Subcutaneous adipose tissue (tissue), 4 donors: Measurements from ENCODE around the gene PDSS1. TPM values are rescaled to one million over a fixed set of nuclear protein-coding genes. Genes with fewer than 3 reads are reported as not detected.

Experiments used
- total RNA-seq, 4 donors: library from RNA; depleted of rRNA; stranded (reverse); fragments of >200 nt; gene quantifications; one replicate each; pipeline ENCODE4 v1.1.0, GENCODE V29; 2016
- TF ChIP-seq, protein P1 (sequence below): fragments of 450-650 bp; IDR thresholded peaks from one replicate; pipeline ENCODE4 v1.5.1; 2016; ENCODE audit warnings: low read depth, mild to moderate bottlenecking, control low read depth, antibody characterized with exemption, moderate library complexity

The PDSS1 gene
- total RNA-seq, 4 donors from 2014 or later = 2.8 to 7.0 (median 4.3) TPM

DNA sequence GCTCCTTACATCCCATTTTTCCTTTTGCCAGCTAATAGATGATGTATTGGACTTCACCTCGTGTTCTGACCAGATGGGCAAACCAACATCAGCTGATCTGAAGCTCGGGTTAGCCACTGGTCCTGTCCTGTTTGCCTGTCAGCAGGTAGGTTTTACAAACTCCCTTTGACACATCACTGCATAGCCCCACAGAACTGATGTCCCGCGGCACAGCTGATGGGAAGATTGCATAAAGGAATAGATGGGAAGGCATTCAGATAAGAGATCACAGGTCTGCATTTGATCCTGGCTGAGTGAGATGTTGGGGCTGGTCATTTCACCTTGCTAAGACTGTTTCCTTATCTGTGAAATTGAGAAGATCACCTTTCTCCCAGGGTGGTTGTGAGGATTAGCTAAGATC, 37.9 kb downstream of the PDSS1 start:
- TF ChIP-seq, protein P1, sequence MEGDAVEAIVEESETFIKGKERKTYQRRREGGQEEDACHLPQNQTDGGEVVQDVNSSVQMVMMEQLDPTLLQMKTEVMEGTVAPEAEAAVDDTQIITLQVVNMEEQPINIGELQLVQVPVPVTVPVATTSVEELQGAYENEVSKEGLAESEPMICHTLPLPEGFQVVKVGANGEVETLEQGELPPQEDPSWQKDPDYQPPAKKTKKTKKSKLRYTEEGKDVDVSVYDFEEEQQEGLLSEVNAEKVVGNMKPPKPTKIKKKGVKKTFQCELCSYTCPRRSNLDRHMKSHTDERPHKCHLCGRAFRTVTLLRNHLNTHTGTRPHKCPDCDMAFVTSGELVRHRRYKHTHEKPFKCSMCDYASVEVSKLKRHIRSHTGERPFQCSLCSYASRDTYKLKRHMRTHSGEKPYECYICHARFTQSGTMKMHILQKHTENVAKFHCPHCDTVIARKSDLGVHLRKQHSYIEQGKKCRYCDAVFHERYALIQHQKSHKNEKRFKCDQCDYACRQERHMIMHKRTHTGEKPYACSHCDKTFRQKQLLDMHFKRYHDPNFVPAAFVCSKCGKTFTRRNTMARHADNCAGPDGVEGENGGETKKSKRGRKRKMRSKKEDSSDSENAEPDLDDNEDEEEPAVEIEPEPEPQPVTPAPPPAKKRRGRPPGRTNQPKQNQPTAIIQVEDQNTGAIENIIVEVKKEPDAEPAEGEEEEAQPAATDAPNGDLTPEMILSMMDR = no peak

DNA sequence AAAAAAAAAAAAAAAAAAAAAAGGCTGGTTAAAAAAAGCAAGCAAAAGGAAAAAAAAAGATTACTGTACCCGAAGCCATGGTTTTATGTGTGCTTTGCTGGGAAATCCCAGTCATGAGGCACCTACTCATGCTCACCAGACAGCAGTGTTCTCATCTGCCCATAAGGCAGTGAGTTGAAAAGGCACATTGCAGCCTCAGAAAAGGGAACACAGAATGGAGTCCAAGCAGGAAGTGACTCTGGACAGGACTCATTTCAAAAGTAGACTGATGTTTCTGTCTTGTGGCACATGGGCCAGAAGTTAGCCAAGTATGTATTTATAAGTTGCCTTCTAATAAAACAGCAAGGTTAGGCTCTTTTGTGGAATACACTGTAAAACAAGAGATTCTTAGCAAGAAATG, 40.2 kb downstream of the PDSS1 start:
- TF ChIP-seq, protein P1 = no peak

DNA sequence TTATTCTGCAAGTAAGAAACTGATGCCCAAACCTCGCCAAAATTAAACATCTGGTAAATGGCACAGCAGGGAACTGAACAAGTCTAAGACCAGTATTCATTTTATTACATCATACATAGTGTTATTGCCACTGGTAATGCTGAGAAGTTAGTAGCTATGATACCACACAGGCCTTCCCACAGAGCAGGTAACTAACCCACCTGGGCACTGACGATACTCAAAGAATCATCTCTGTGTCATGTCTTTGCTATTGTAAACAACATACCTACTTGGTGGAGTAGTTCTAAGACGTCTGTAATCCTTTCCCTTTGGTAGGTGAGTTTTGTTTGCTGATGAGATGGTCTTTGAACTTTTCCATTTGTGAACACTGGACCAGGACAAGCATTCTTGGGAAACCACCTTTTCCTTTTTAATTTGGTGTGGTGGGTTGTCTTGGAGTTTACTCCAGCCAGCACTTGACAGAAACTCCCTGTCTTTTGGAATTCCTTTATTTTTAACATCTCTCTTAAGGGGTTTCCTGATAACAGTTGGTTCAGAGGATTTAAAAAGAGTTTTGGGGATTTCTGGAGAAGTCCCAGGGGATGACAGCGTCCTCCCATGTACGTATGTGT, 40.9 kb downstream of the PDSS1 start:
- TF ChIP-seq, protein P1 = no peak

DNA sequence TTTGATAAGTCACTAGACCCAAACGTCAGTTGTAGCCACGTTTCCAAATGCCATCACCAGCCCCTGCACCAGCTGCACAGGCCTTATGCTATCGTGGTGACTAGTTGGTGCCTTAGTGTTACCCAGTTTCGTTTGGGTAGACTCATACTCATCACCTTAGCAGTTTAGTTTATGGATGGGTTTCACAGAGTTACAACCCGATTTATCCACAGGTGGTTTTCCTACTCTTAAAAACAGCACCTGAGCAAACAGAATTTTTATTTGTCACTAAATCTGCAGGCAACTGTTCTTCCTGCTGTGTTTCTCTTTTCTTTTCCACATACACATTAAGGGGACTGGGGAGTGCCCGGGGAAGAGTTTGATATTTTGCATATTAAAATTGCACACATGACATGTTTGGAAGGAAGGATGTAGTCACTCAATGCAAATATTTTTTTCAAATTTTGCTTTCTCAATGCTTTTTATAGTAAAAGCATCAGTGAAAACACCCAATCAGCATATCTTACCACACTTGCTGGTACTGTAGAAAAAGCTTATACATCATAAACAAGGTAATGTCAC, 41.6 kb downstream of the PDSS1 start:
- TF ChIP-seq, protein P1 = no peak

DNA sequence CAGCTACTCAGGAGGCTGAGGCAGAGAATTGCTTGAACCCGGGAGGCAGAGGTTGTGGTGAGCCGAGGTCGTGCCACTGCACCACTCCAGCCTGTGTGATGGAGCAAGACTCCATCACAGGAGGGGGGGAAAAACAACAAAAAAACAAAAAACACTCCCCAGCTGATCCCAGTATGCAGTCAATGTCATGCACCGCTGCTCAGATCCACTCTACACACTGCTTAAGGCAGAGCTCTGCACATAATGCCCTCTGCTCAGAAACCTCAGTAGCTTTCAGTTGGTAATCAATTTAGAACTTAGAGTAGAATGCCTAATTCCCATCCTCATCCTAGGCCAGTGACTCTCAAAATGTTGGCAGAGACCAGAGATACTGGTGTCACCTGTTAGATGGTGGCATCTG, 43.9 kb downstream of the PDSS1 start:
- TF ChIP-seq, protein P1 = no peak

DNA sequence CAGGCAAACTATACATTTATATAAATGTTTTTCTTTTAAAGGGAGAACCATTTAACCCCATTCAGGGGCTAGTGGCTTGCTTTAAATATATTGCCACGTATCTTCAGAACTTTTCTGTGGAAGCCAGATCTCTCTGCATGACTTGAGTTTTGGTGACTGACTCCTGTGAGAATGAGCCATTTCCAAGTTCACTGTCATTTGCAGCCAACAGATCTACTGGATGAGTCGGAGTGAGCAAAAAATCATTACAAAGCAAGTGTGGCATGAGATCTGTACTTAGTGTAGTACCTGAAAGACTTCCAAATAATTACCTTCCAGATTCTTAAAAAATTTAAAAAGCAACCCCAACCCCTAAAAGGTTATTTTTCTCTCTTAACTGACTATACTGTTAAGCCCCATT, 45.6 kb downstream of the PDSS1 start:
- TF ChIP-seq, protein P1 = no peak

DNA sequence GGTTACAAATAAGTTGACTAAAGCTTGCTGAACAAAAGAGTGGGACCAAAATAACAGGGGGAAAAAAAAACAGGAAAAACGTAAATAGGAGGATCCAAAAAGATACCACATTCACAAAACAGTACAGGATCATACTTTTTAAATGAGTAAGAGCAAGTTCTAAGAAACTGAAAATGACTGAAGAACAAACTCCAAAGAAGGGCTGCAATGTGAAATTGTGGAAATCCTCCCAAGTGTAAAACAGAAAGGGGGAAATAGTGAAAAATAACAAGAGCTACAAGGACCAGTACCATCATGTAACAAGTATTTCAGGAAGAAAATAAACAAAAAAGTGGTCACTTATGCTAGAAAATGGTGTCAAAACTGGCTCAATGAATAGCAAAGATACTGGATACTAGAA, 46.3 kb downstream of the PDSS1 start:
- TF ChIP-seq, protein P1 = no peak
